ENCODE data around the gene PLPPR2. TPM values are rescaled to one million over a fixed set of nuclear protein-coding genes. Genes with fewer than 3 reads are reported as not detected.
"Not testable (repeated sequence)": the region's sequence is repeated elsewhere in the genome, so short reads cannot be mapped to it uniquely, and the experiment has no call there.

Gene PLPPR2
- total RNA-seq, 1 donor from 2014 or later: 51.9 TPM

DNA sequence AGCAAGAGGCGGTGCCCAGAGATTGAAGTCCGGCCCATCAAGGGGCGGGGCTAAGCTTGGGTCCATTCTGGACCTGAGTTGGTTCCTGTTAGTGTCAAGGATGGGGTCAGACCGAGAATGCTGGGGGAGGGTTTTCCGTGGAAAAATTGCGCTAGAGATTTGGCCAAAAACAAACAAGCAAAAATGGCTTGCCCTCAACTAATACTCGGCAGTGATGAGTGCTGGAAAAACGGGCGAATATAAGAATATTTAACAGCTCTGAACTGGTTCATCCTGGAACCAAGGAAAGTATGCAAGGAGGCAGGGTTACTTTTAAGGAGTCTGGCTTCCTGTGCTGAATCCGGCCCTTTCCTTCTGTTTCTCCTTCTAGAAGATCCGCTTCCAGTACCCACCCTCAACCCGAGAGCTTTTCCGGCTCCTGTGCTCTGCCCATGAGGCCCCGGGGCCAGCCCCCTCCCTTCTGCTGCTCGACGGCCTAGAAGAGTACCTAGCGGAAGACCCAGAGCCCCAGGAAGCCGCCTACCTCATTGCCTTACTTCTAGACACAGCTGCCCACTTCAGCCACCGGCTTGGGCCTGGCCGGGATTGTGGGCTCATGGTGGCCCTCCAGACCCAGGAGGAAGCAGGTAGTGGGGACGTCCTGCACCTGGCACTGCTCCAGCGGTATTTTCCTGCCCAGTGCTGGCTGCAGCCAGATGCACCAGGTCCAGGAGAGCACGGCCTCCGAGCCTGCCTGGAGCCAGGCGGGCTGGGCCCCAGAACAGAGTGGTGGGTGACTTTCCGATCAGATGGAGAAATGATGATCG lies 20.1 kb downstream of the PLPPR2 start:
- no peaks in the 10 kb centered on the region for H3K36me3 Mint-ChIP-seq (ENCODE audit: unreplicated experiment)
- DNase-seq (ENCODE audit: extremely low spot score, unreplicated experiment): no peak
- no peak overlapping the region for H3K27ac Mint-ChIP-seq (ENCODE audit: unreplicated experiment)
- TF ChIP-seq, protein P1, sequence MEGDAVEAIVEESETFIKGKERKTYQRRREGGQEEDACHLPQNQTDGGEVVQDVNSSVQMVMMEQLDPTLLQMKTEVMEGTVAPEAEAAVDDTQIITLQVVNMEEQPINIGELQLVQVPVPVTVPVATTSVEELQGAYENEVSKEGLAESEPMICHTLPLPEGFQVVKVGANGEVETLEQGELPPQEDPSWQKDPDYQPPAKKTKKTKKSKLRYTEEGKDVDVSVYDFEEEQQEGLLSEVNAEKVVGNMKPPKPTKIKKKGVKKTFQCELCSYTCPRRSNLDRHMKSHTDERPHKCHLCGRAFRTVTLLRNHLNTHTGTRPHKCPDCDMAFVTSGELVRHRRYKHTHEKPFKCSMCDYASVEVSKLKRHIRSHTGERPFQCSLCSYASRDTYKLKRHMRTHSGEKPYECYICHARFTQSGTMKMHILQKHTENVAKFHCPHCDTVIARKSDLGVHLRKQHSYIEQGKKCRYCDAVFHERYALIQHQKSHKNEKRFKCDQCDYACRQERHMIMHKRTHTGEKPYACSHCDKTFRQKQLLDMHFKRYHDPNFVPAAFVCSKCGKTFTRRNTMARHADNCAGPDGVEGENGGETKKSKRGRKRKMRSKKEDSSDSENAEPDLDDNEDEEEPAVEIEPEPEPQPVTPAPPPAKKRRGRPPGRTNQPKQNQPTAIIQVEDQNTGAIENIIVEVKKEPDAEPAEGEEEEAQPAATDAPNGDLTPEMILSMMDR (IDR thresholded peaks at IDR 0.05): no peak
- no peak overlapping the region for H3K4me3 Mint-ChIP-seq (ENCODE audit: unreplicated experiment)
- H3K4me1 Mint-ChIP-seq (ENCODE audit: unreplicated experiment): peaks cover 26% of the 10 kb centered on the region
- no peaks in the 10 kb centered on the region for H3K9me3 Mint-ChIP-seq (ENCODE audit: unreplicated experiment)
- H3K27me3 Mint-ChIP-seq (ENCODE audit: unreplicated experiment): no peaks in the 10 kb centered on the region

DNA sequence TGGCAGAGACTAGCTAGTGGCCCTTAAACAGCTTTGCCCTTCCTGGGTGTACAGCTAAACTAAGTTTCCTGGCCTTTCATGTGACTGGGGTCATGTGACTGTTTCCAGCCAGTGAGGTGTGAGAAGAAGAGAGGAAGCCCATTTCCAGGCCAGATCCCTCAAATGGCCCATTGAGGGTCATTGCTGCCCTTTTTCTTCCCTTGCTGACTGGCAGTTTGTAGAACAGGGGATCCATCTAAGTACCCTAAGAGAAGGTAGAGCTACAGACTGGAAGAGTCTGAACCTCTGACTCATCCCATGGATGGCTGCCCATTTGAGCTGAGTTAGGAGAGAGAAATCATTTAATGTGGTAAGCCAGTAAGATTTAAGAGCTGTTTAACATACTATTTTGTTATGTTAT lies 22.0 kb downstream of the PLPPR2 start:
- TF ChIP-seq, protein P1 (IDR thresholded peaks at IDR 0.05): no peak
- Mint-ChIP-seq H3K9me3 (ENCODE audit: unreplicated experiment) (no peaks in the 10 kb centered on the region), H3K36me3 (ENCODE audit: unreplicated experiment) (no peaks in the 10 kb centered on the region), H3K27ac (ENCODE audit: unreplicated experiment) (peak overlapping the region; percentile 86), H3K4me1 (ENCODE audit: unreplicated experiment) (peaks cover 38% of the 10 kb centered on the region), H3K27me3 (ENCODE audit: unreplicated experiment) (peaks cover 4% of the 10 kb centered on the region), H3K4me3 (ENCODE audit: unreplicated experiment) (peak overlapping the region; percentile 21)
- DNase-seq (ENCODE audit: extremely low spot score, unreplicated experiment): no peak

DNA sequence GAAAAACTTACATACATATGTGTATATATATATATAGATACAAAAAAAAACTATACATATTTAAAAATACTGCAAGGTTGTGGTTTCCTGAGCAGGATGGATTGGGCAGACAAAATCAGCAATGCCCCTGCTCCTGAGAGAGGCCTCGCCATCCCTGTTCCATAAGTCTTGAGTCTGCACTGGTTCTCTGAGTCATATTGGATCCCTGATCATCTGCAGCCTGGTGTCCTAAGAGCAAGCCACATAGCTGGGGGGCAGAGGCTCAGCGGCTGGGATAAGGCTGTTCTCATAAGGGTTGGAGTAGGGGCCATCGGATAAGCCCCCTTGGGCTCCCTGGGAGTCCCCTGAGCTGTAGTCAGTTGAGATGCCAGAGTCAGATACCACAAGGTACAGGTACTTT lies 22.5 kb downstream of the PLPPR2 start:
- no peaks in the 10 kb centered on the region for H3K36me3 Mint-ChIP-seq (ENCODE audit: unreplicated experiment)
- H3K27me3 Mint-ChIP-seq (ENCODE audit: unreplicated experiment): peaks cover 7% of the 10 kb centered on the region
- no peak overlapping the region for H3K27ac Mint-ChIP-seq (ENCODE audit: unreplicated experiment)
- TF ChIP-seq, protein P1 (IDR thresholded peaks at IDR 0.05): no peak
- DNase-seq (ENCODE audit: extremely low spot score, unreplicated experiment): no peak
- H3K4me3 Mint-ChIP-seq (ENCODE audit: unreplicated experiment): no peak overlapping the region
- peaks cover 40% of the 10 kb centered on the region for H3K4me1 Mint-ChIP-seq (ENCODE audit: unreplicated experiment)
- H3K9me3 Mint-ChIP-seq (ENCODE audit: unreplicated experiment): no peaks in the 10 kb centered on the region

GRCh38 chr19:11378319-11379189 lies 23.3 kb downstream of the PLPPR2 start:
- TF ChIP-seq, protein P1 (IDR thresholded peaks at IDR 0.05): peak; percentile 68
- Mint-ChIP-seq H3K4me1 (ENCODE audit: unreplicated experiment) (peaks cover 41% of the 10 kb centered on the region), H3K36me3 (ENCODE audit: unreplicated experiment) (no peaks in the 10 kb centered on the region), H3K27ac (ENCODE audit: unreplicated experiment) (peak overlapping the region; percentile 56), H3K4me3 (ENCODE audit: unreplicated experiment) (no peak overlapping the region), H3K9me3 (ENCODE audit: unreplicated experiment) (no peaks in the 10 kb centered on the region), H3K27me3 (ENCODE audit: unreplicated experiment) (peaks cover 8% of the 10 kb centered on the region)
- DNase-seq (ENCODE audit: extremely low spot score, unreplicated experiment): no peak

DNA sequence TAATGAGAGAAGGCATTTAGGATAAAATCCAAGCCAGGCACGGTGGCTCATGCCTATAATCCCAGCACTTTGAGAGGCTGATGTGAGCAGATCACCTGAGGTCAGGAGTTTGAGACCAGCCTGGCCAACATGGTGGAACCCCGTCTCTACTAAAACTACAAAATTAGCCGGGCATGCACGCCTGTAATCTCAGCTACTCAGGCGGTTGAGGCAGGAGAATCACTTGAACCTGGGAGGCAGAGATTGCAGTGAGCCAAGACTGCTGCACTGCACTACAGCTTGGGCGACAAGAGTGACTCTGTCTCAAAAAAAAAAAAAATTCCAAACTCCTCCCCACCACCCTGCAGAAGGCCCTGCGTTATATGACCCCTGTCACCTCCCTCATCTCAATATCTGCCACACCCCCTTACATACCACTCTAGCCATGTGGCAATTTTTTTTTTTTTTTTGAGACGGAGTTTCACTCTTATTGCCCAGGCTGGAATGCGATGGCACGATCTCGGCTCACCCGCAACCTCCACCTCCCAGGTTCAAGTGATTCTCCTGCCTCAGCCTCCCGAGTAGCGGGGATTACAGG lies 24.1 kb downstream of the PLPPR2 start:
- DNase-seq (ENCODE audit: extremely low spot score, unreplicated experiment); H3K27me3 Mint-ChIP-seq (ENCODE audit: unreplicated experiment); H3K4me3 Mint-ChIP-seq (ENCODE audit: unreplicated experiment); H3K27ac Mint-ChIP-seq (ENCODE audit: unreplicated experiment); H3K9me3 Mint-ChIP-seq (ENCODE audit: unreplicated experiment); H3K36me3 Mint-ChIP-seq (ENCODE audit: unreplicated experiment): not testable (repeated sequence)
- H3K4me1 Mint-ChIP-seq (ENCODE audit: unreplicated experiment): peaks cover 42% of the 10 kb centered on the region

Measured in osteocyte (in vitro differentiated cells).